Neural cell (in vitro differentiated cells): ENCODE measurements around the gene NDUFA11. TPM values are rescaled to one million over a fixed set of nuclear protein-coding genes. Genes with fewer than 3 reads are reported as not detected.

Experiments used
- H2AFZ ChIP-seq: fragments of 200-600, 300-800 bp; sonication (generic), shearing (Covaris generic); 2 replicates; pipeline ENCODE4 v1.6.0; 2014; ENCODE audit warnings: low read depth, mild to moderate bottlenecking, antibody characterized with exemption, low read length, moderate library complexity
- H3F3A ChIP-seq: fragments of 200-600 bp; shearing (Covaris generic); 2 replicates; pipeline ENCODE4 v1.6.1; 2016; ENCODE audit warnings: mild to moderate bottlenecking, moderate library complexity, mixed read lengths, antibody characterized with exemption, low read length; ENCODE audit not compliant: insufficient read depth, poor library complexity, severe bottlenecking
- H3K27ac ChIP-seq: fragments of 200-600, 300-800 bp; sonication (generic), shearing (Covaris generic); 2 replicates; pipeline ENCODE4 v1.5.1; 2014; ENCODE audit warnings: mild to moderate bottlenecking, low read length, moderate library complexity
- H3K27me3 ChIP-seq: fragments of 300-800, 200-600 bp; sonication (generic), shearing (Covaris generic); 2 replicates; pipeline ENCODE4 v1.6.0; 2014; ENCODE audit warnings: mild to moderate bottlenecking, low read depth, low read length, moderate library complexity; ENCODE audit not compliant: insufficient read depth
- H3K36me3 ChIP-seq: fragments of 300-800, 200-600 bp; sonication (generic), shearing (Covaris generic); 2 replicates; pipeline ENCODE4 v1.5.1; 2014; ENCODE audit warnings: mild to moderate bottlenecking, antibody characterized with exemption, low read length, moderate library complexity; ENCODE audit not compliant: insufficient read depth
- H3K4me2 ChIP-seq: fragments of 300-800, 200-600 bp; sonication (generic), shearing (Covaris generic); 2 replicates; pipeline ENCODE4 v1.6.0; 2014; ENCODE audit warnings: mild to moderate bottlenecking, low read length
- H3K4me3 ChIP-seq: fragments of 300-800, 200-600 bp; sonication (generic), shearing (Covaris generic); 2 replicates; pipeline ENCODE4 v1.5.1; 2014; ENCODE audit warnings: mild to moderate bottlenecking, low read length, moderate library complexity
- H3K79me2 ChIP-seq: fragments of 200-600 bp; shearing (Covaris generic); replicated peaks from 2 replicates; pipeline ENCODE4 v1.6.0; 2014; ENCODE audit warnings: mild to moderate bottlenecking, low read length, moderate library complexity; ENCODE audit not compliant: insufficient read depth
- H3K9ac ChIP-seq: fragments of 300-800, 200-600 bp; sonication (generic), shearing (Covaris generic); 2 replicates; pipeline ENCODE4 v1.6.1; 2016; ENCODE audit warnings: mild to moderate bottlenecking, low read length, mixed read lengths
- H3K9me2 ChIP-seq: fragments of 200-600 bp; shearing (Covaris generic); 2 replicates; pipeline ENCODE4 v1.6.1; 2016; ENCODE audit warnings: mild to moderate bottlenecking, low read length, mixed read lengths; ENCODE audit not compliant: insufficient read depth
- H3K9me3 ChIP-seq: fragments of 200-600, 300-800 bp; sonication (generic), shearing (Covaris generic); 2 replicates; pipeline ENCODE4 v1.6.1; 2016; ENCODE audit warnings: mild to moderate bottlenecking, mixed run types, low read length, moderate library complexity, mixed read lengths
- H4K20me1 ChIP-seq: fragments of 200-600 bp; shearing (Covaris generic); 2 replicates; pipeline ENCODE4 v1.6.1; 2016; ENCODE audit warnings: mild to moderate bottlenecking, mixed run types; ENCODE audit not compliant: insufficient read depth
- CTCF ChIP-seq: fragments of 450-650 bp; IDR thresholded peaks from 2 replicates; pipeline ENCODE4 v1.5.1; 2014; ENCODE audit warnings: antibody characterized with exemption, mild to moderate bottlenecking, moderate library complexity; ENCODE audit not compliant: poor library complexity, severe bottlenecking
- EP300 ChIP-seq: fragments of 450-650 bp; conservative IDR thresholded peaks from 2 replicates; pipeline ENCODE4 v1.6.1; 2014; ENCODE audit warnings: antibody characterized with exemption, mild to moderate bottlenecking, moderate library complexity; ENCODE audit not compliant: poor library complexity, severe bottlenecking
- EZH2 ChIP-seq: fragments of 200-600, 300-800 bp; shearing (Covaris generic), sonication (generic); IDR thresholded peaks from 2 replicates; pipeline ENCODE4 v1.6.1; 2014; ENCODE audit warnings: antibody characterized with exemption, low read length, borderline replicate concordance, mild to moderate bottlenecking; ENCODE audit not compliant: insufficient read depth, poor library complexity, severe bottlenecking
- MXI1 ChIP-seq: fragments of 450-650 bp; conservative IDR thresholded peaks from 2 replicates; pipeline ENCODE4 v1.6.1; 2014; ENCODE audit warnings: antibody characterized with exemption, mild to moderate bottlenecking; ENCODE audit not compliant: poor library complexity, severe bottlenecking
- POLR2AphosphoS5 ChIP-seq: IDR thresholded peaks from 2 replicates; pipeline ENCODE4 v1.6.1; 2012
- RAD21 ChIP-seq: fragments of 450-650 bp; conservative IDR thresholded peaks from 2 replicates; pipeline ENCODE4 v1.6.1; 2014; ENCODE audit warnings: antibody characterized with exemption, mild to moderate bottlenecking, moderate library complexity
- REST ChIP-seq: IDR thresholded peaks from 2 replicates; pipeline ENCODE4 v1.6.1; 2012; ENCODE audit warnings: borderline replicate concordance
- SMC3 ChIP-seq: fragments of 450-650 bp; conservative IDR thresholded peaks from 2 replicates; pipeline ENCODE4 v1.6.1; 2014; ENCODE audit warnings: antibody characterized with exemption, mild to moderate bottlenecking, moderate library complexity; ENCODE audit not compliant: poor library complexity
- TAF1 ChIP-seq: IDR thresholded peaks from 2 replicates; pipeline ENCODE4 v1.6.1; 2012; ENCODE audit warnings: low read depth
- polyA plus RNA-seq: library from polyadenylated mRNA; depleted of rRNA; stranded (reverse); fragments of >200 nt; gene quantifications from 2 replicates; pipeline ENCODE4 v1.2.3, GENCODE V29; 2014

NDUFA11 gene
- polyA plus RNA-seq, 1 donor from 2014 or later, result 594 TPM

GRCh38 chr19:5914358-5914774 lies 10.8 kb upstream of the NDUFA11 start (continued):
- TF ChIP-seq CTCF, result no peak
- no peak for TF ChIP-seq MXI1

- H3K9ac ChIP-seq, result no peak within 1 kb of the TSS
Observed at GRCh38 chr19:5913739-5914357, 10.3 kb upstream of the NDUFA11 start, which contains the start of gene CAPS. Gene CAPS, plus strand, starts transcription at chr19:5914254. Its CDS starts 153 bp downstream, at chr19:5914407.

More at GRCh38 chr19:5913739-5914357, 10.3 kb upstream of the NDUFA11 start, which contains the start of gene CAPS:
- Histone ChIP-seq H3K27ac (no peak within 1 kb of the TSS), H4K20me1 (no peaks in the 10 kb centered on the region), H3K27me3 (no peaks in the 10 kb centered on the region), H3F3A (no peaks in the 10 kb centered on the region), H3K9me3 (no peaks in the 10 kb centered on the region), H3K4me3 (no peak within 1 kb of the TSS), H2AFZ (no peak within 1 kb of the TSS), H3K79me2 (no peaks in the 10 kb centered on the region), H3K36me3 (no peaks in the 10 kb centered on the region), H3K9me2 (no peaks in the 10 kb centered on the region), H3K4me2 (no peak within 1 kb of the TSS)
- TF ChIP-seq RAD21 (no peak), MXI1 (no peak), EZH2 (no peak), TAF1 (no peak), POLR2AphosphoS5 (no peak), EP300 (no peak), SMC3 (no peak), REST (no peak), CTCF (no peak)
